Measurements from ENCODE around the gene STX8.

STX8 gene

DNA sequence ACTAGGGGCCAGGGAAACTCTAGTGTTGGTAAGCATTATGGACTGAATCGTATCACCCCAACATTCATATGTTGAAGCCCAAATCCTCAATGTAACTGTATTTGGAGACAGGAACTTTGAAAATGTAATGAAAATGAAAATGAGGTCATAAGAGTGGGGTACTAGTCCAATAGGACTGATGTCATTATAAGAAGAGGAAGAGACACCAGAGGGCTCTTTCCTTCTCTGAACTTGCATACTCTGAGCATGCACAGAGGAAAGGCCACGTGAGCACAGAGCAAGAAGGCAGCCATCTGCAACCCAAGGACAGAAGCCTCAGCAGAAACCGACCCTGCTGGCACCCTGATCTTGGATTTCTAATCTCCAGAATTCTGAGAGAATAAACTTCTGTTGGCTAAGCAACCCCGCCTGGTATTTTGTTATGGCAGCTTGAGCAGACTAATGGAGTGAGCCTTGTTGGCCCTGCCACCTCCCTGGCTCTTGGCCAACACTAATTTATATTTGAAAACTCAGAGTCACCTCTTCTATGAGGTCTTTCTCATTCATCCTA lies 280.9 kb downstream of the STX8 start:
- no peak for DNase-seq (ENCODE audit: extremely low read depth, insufficient read length)

GRCh38 chr17:9292561-9292941 lies 283.1 kb downstream of the STX8 start:
- no peak overlapping the region for H3K4me3 ChIP-seq (replicated peaks; ENCODE audit: low read depth, low read length)
- H3K36me3 ChIP-seq (ENCODE audit: control insufficient read depth, insufficient read depth, low read length), result no peaks in the 10 kb centered on the region
- DNase-seq (ENCODE audit: extremely low read depth, insufficient read length), result no peak
- H3K27me3 ChIP-seq (replicated peaks; ENCODE audit: control insufficient read depth, insufficient read depth, low read length), result no peaks in the 10 kb centered on the region
- TF ChIP-seq, protein P1, sequence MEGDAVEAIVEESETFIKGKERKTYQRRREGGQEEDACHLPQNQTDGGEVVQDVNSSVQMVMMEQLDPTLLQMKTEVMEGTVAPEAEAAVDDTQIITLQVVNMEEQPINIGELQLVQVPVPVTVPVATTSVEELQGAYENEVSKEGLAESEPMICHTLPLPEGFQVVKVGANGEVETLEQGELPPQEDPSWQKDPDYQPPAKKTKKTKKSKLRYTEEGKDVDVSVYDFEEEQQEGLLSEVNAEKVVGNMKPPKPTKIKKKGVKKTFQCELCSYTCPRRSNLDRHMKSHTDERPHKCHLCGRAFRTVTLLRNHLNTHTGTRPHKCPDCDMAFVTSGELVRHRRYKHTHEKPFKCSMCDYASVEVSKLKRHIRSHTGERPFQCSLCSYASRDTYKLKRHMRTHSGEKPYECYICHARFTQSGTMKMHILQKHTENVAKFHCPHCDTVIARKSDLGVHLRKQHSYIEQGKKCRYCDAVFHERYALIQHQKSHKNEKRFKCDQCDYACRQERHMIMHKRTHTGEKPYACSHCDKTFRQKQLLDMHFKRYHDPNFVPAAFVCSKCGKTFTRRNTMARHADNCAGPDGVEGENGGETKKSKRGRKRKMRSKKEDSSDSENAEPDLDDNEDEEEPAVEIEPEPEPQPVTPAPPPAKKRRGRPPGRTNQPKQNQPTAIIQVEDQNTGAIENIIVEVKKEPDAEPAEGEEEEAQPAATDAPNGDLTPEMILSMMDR (IDR thresholded peaks at IDR 0.05; ENCODE audit: insufficient read depth, low read length, poor library complexity, severe bottlenecking), result no peak

More for the DNA sequence above, 280.9 kb downstream of the STX8 start:
- TF ChIP-seq, protein P1 (IDR thresholded peaks at IDR 0.05; ENCODE audit: insufficient read depth, low read length, poor library complexity, severe bottlenecking), result no peak
- no peak overlapping the region for H3K4me3 ChIP-seq (replicated peaks; ENCODE audit: low read depth, low read length)
- no peaks in the 10 kb centered on the region for H3K36me3 ChIP-seq (ENCODE audit: control insufficient read depth, insufficient read depth, low read length)
- H3K27me3 ChIP-seq (replicated peaks; ENCODE audit: control insufficient read depth, insufficient read depth, low read length), result no peaks in the 10 kb centered on the region

GRCh38 chr17:9291912-9292560 lies 283.6 kb downstream of the STX8 start:
- peak; percentile 15 for DNase-seq (ENCODE audit: extremely low read depth, insufficient read length)
- no peak overlapping the region for H3K4me3 ChIP-seq (replicated peaks; ENCODE audit: low read depth, low read length)
- H3K27me3 ChIP-seq (replicated peaks; ENCODE audit: control insufficient read depth, insufficient read depth, low read length), result no peaks in the 10 kb centered on the region
- no peaks in the 10 kb centered on the region for H3K36me3 ChIP-seq (ENCODE audit: control insufficient read depth, insufficient read depth, low read length)
- TF ChIP-seq, protein P1 (IDR thresholded peaks at IDR 0.05; ENCODE audit: insufficient read depth, low read length, poor library complexity, severe bottlenecking), result peak; percentile 88

GRCh38 chr17:9290226-9290613 lies 285.4 kb downstream of the STX8 start:
- H3K4me3 ChIP-seq (replicated peaks; ENCODE audit: low read depth, low read length), result peak overlapping the region; percentile 24
- H3K36me3 ChIP-seq (ENCODE audit: control insufficient read depth, insufficient read depth, low read length), result no peaks in the 10 kb centered on the region
- no peak for DNase-seq (ENCODE audit: extremely low read depth, insufficient read length)
- TF ChIP-seq, protein P1 (IDR thresholded peaks at IDR 0.05; ENCODE audit: insufficient read depth, low read length, poor library complexity, severe bottlenecking), result no peak
- H3K27me3 ChIP-seq (replicated peaks; ENCODE audit: control insufficient read depth, insufficient read depth, low read length), result no peaks in the 10 kb centered on the region

DNA sequence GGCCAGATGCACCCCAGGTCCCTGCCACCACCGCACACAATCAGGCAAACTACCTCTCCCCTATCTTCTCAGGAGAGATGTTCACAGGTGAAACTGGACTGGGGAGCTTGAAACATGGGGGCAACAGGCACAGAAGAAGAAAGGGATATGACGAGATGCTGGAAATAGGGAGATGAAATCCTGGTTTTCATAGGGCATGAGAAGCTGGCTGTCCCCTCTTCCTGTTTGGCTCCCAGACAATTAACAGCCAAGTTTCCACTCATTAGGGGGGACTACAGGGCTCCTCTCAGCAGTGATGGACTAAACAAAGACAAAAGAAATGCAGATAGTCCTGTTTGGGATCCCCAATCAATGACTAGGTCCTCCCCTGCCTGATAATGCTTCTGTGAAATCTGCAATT lies 288.3 kb downstream of the STX8 start:
- TF ChIP-seq, protein P1 (IDR thresholded peaks at IDR 0.05; ENCODE audit: insufficient read depth, low read length, poor library complexity, severe bottlenecking), result no peak
- DNase-seq (ENCODE audit: extremely low read depth, insufficient read length), result no peak
- Histone ChIP-seq H3K27me3 (replicated peaks; ENCODE audit: control insufficient read depth, insufficient read depth, low read length) (no peaks in the 10 kb centered on the region), H3K36me3 (ENCODE audit: control insufficient read depth, insufficient read depth, low read length) (no peaks in the 10 kb centered on the region), H3K4me3 (replicated peaks; ENCODE audit: low read depth, low read length) (no peak overlapping the region)
